ENCODE data around the gene TMEM179B.

Gene TMEM179B

GRCh38 chr11:62782753-62783152, 4.4 kb upstream of the TMEM179B start:
- peaks cover 17% of the 10 kb centered on the region for H3K36me3 ChIP-seq (replicated peaks; ENCODE audit: low read depth, low read length)

GRCh38 chr11:62786318-62787004, 741 bp upstream of the TMEM179B start:
- Histone ChIP-seq H3K4me1 (ENCODE audit: low read length) (peaks cover 23% of the 10 kb centered on the region), H3K27me3 (ENCODE audit: low read depth, low read length) (no peaks in the 10 kb centered on the region), H2AFZ (ENCODE audit: low read depth, low read length) (no peak overlapping the region), H4K20me1 (ENCODE audit: insufficient read depth, low read length) (no peaks in the 10 kb centered on the region), H3K4me2 (ENCODE audit: low read length) (peak overlapping the region; percentile 86), H3K9ac (ENCODE audit: low read length) (peak overlapping the region; percentile 88), H3K9me3 (ENCODE audit: insufficient read depth, low read length) (no peaks in the 10 kb centered on the region), H3K79me2 (ENCODE audit: low read length) (peaks cover 42% of the 10 kb centered on the region), H3K27ac (ENCODE audit: low read length) (peak overlapping the region; percentile 69), H3K4me3 (ENCODE audit: low read length) (peak overlapping the region; percentile 79), H3K36me3 (replicated peaks; ENCODE audit: low read depth, low read length) (peaks cover 36% of the 10 kb centered on the region)
- no peak for TF ChIP-seq EZH2phosphoT487 (IDR thresholded peaks at IDR 0.05; ENCODE audit: low read depth)
- TF ChIP-seq, protein P1, sequence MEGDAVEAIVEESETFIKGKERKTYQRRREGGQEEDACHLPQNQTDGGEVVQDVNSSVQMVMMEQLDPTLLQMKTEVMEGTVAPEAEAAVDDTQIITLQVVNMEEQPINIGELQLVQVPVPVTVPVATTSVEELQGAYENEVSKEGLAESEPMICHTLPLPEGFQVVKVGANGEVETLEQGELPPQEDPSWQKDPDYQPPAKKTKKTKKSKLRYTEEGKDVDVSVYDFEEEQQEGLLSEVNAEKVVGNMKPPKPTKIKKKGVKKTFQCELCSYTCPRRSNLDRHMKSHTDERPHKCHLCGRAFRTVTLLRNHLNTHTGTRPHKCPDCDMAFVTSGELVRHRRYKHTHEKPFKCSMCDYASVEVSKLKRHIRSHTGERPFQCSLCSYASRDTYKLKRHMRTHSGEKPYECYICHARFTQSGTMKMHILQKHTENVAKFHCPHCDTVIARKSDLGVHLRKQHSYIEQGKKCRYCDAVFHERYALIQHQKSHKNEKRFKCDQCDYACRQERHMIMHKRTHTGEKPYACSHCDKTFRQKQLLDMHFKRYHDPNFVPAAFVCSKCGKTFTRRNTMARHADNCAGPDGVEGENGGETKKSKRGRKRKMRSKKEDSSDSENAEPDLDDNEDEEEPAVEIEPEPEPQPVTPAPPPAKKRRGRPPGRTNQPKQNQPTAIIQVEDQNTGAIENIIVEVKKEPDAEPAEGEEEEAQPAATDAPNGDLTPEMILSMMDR (IDR thresholded peaks at IDR 0.05; ENCODE audit: low read depth, low read length), result peak; percentile 92

More at GRCh38 chr11:62782753-62783152, 4.4 kb upstream of the TMEM179B start:
- H3K27ac ChIP-seq (ENCODE audit: low read length), result no peak overlapping the region
- TF ChIP-seq EZH2phosphoT487 (IDR thresholded peaks at IDR 0.05; ENCODE audit: low read depth), result no peak
- TF ChIP-seq, protein P1 (IDR thresholded peaks at IDR 0.05; ENCODE audit: low read depth, low read length), result no peak
- H3K4me2 ChIP-seq (ENCODE audit: low read length), result no peak overlapping the region
- H3K4me3 ChIP-seq (ENCODE audit: low read length), result no peak overlapping the region
- no peak overlapping the region for H2AFZ ChIP-seq (ENCODE audit: low read depth, low read length)
- no peaks in the 10 kb centered on the region for H3K27me3 ChIP-seq (ENCODE audit: low read depth, low read length)
- no peaks in the 10 kb centered on the region for H4K20me1 ChIP-seq (ENCODE audit: insufficient read depth, low read length)
- no peak overlapping the region for H3K9ac ChIP-seq (ENCODE audit: low read length)
- no peaks in the 10 kb centered on the region for H3K9me3 ChIP-seq (ENCODE audit: insufficient read depth, low read length)
- H3K79me2 ChIP-seq (ENCODE audit: low read length), result peaks cover 5% of the 10 kb centered on the region
- peaks cover 7% of the 10 kb centered on the region for H3K4me1 ChIP-seq (ENCODE audit: low read length)

GRCh38 chr11:62788991-62789390, 1.8 kb downstream of the TMEM179B start:
- H3K4me2 ChIP-seq (ENCODE audit: low read length), result peak overlapping the region; percentile 6; the same call in 1 of the 2 replicates

GRCh38 chr11:62789576-62789975, 2.4 kb downstream of the TMEM179B start:
- Histone ChIP-seq H3K36me3 (replicated peaks; ENCODE audit: low read depth, low read length) (peaks cover 45% of the 10 kb centered on the region), H2AFZ (ENCODE audit: low read depth, low read length) (no peak overlapping the region), H3K79me2 (ENCODE audit: low read length) (peaks cover 46% of the 10 kb centered on the region), H4K20me1 (ENCODE audit: insufficient read depth, low read length) (no peaks in the 10 kb centered on the region), H3K27ac (ENCODE audit: low read length) (no peak overlapping the region), H3K4me1 (ENCODE audit: low read length) (peaks cover 31% of the 10 kb centered on the region), H3K4me3 (ENCODE audit: low read length) (no peak overlapping the region), H3K4me2 (ENCODE audit: low read length) (no peak overlapping the region), H3K27me3 (ENCODE audit: low read depth, low read length) (no peaks in the 10 kb centered on the region), H3K9ac (ENCODE audit: low read length) (no peak overlapping the region), H3K9me3 (ENCODE audit: insufficient read depth, low read length) (no peaks in the 10 kb centered on the region)
- no peak for TF ChIP-seq EZH2phosphoT487 (IDR thresholded peaks at IDR 0.05; ENCODE audit: low read depth)
- TF ChIP-seq, protein P1 (IDR thresholded peaks at IDR 0.05; ENCODE audit: low read depth, low read length), result no peak

More at GRCh38 chr11:62788991-62789390, 1.8 kb downstream of the TMEM179B start:
- Histone ChIP-seq H3K79me2 (ENCODE audit: low read length) (peaks cover 46% of the 10 kb centered on the region), H3K9me3 (ENCODE audit: insufficient read depth, low read length) (no peaks in the 10 kb centered on the region), H3K9ac (ENCODE audit: low read length) (no peak overlapping the region), H3K4me1 (ENCODE audit: low read length) (peaks cover 31% of the 10 kb centered on the region), H3K4me3 (ENCODE audit: low read length) (no peak overlapping the region), H4K20me1 (ENCODE audit: insufficient read depth, low read length) (no peaks in the 10 kb centered on the region), H2AFZ (ENCODE audit: low read depth, low read length) (no peak overlapping the region), H3K36me3 (replicated peaks; ENCODE audit: low read depth, low read length) (peaks cover 39% of the 10 kb centered on the region), H3K27me3 (ENCODE audit: low read depth, low read length) (no peaks in the 10 kb centered on the region), H3K27ac (ENCODE audit: low read length) (no peak overlapping the region)
- no peak for TF ChIP-seq EZH2phosphoT487 (IDR thresholded peaks at IDR 0.05; ENCODE audit: low read depth)
- TF ChIP-seq, protein P1 (IDR thresholded peaks at IDR 0.05; ENCODE audit: low read depth, low read length), result no peak

Data from OCI-LY3 (cell line).